CD4-positive, alpha-beta T cell treated with Interleukin-1 beta for 1 hour (primary cell): ENCODE measurements around the gene SYT15.
"Not testable (repeated sequence)": the region's sequence is repeated elsewhere in the genome, so short reads cannot be mapped to it uniquely, and the experiment has no call there.

ENCODE experiments used
- DNase-seq, 2 donors: peaks; one replicate each; pipeline ENCODE4 v3.0.0-alpha.2; 2020 to 2022

SYT15 gene

GRCh38 chr10:46557319-46558121 is 21.4 kb upstream of the SYT15 start:
- no peak for DNase-seq

GRCh38 chr10:46558122-46558391 is 20.9 kb upstream of the SYT15 start:
- no peak for DNase-seq

- no peak for DNase-seq
Measured at GRCh38 chr10:46558392-46559185, 20.3 kb upstream of the SYT15 start.

- DNase-seq = no peak
Measured at GRCh38 chr10:46559231-46559671, 19.7 kb upstream of the SYT15 start.

GRCh38 chr10:46560381-46560780 is 18.5 kb upstream of the SYT15 start:
- no peak for DNase-seq

- no peak for DNase-seq
Measured at GRCh38 chr10:46560952-46561351, 18.0 kb upstream of the SYT15 start.

- peak; percentile 50 to 52 for DNase-seq
Measured at GRCh38 chr10:46565591-46566332, 13.2 kb upstream of the SYT15 start.

GRCh38 chr10:46567151-46567550 is 11.8 kb upstream of the SYT15 start:
- not testable (repeated sequence) for DNase-seq

GRCh38 chr10:46570655-46571054 is 8.3 kb upstream of the SYT15 start:
- DNase-seq = not testable (repeated sequence)

GRCh38 chr10:46572765-46573164 is 6.2 kb upstream of the SYT15 start:
- DNase-seq = not testable (repeated sequence)

- not testable (repeated sequence) for DNase-seq
Measured at GRCh38 chr10:46573314-46573713, 5.6 kb upstream of the SYT15 start.

- not testable (repeated sequence) for DNase-seq
Measured at GRCh38 chr10:46573884-46574283, 5.0 kb upstream of the SYT15 start.

GRCh38 chr10:46577624-46578473 is 1.1 kb upstream of the SYT15 start:
- DNase-seq = not testable (repeated sequence)

- not testable (repeated sequence) for DNase-seq
Measured at GRCh38 chr10:46579378-46579777, 450 bp downstream of the SYT15 start.

GRCh38 chr10:46581997-46582396 is 3.1 kb downstream of the SYT15 start:
- not testable (repeated sequence) for DNase-seq

- not testable (repeated sequence) for DNase-seq
Measured at GRCh38 chr10:46582568-46582967, 3.6 kb downstream of the SYT15 start.

GRCh38 chr10:46584196-46584595 is 5.3 kb downstream of the SYT15 start:
- not testable (repeated sequence) for DNase-seq

GRCh38 chr10:46585246-46585645 is 6.3 kb downstream of the SYT15 start:
- not testable (repeated sequence) for DNase-seq

GRCh38 chr10:46587546-46587945 is 8.6 kb downstream of the SYT15 start:
- DNase-seq = not testable (repeated sequence)

GRCh38 chr10:46588221-46588620 is 9.3 kb downstream of the SYT15 start:
- not testable (repeated sequence) for DNase-seq

GRCh38 chr10:46589589-46589988 is 10.7 kb downstream of the SYT15 start:
- not testable (repeated sequence) for DNase-seq

GRCh38 chr10:46591053-46591452 is 12.1 kb downstream of the SYT15 start:
- DNase-seq = not testable (repeated sequence)
